ENCODE measurements around the gene ITK.

The ITK gene

DNA sequence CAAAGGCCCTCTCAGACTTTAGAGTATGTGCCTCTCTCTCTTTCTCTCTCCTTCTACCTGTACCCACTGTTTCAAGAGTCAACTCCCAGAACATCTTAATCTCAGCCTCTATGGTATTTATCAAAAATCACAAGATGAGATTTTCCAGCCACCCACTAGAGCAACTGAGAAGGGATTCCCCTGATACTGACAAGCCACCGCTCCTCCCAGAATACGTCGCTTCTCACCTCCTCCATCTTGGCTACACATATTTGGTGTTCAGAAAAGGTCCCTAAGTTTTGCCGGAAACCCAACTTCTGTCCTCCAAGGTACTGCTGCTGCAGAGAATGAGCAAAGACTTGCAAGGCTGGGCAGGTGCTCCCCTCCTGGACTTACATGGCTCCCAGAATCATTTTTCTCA, 20.6 kb upstream of the ITK start:
- TF ChIP-seq, protein P1, sequence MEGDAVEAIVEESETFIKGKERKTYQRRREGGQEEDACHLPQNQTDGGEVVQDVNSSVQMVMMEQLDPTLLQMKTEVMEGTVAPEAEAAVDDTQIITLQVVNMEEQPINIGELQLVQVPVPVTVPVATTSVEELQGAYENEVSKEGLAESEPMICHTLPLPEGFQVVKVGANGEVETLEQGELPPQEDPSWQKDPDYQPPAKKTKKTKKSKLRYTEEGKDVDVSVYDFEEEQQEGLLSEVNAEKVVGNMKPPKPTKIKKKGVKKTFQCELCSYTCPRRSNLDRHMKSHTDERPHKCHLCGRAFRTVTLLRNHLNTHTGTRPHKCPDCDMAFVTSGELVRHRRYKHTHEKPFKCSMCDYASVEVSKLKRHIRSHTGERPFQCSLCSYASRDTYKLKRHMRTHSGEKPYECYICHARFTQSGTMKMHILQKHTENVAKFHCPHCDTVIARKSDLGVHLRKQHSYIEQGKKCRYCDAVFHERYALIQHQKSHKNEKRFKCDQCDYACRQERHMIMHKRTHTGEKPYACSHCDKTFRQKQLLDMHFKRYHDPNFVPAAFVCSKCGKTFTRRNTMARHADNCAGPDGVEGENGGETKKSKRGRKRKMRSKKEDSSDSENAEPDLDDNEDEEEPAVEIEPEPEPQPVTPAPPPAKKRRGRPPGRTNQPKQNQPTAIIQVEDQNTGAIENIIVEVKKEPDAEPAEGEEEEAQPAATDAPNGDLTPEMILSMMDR (IDR thresholded peaks at IDR 0.05; ENCODE audit: low read depth, low read length) = no peak
- TF ChIP-seq, protein P2, sequence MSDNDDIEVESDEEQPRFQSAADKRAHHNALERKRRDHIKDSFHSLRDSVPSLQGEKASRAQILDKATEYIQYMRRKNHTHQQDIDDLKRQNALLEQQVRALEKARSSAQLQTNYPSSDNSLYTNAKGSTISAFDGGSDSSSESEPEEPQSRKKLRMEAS (IDR thresholded peaks at IDR 0.05; ENCODE audit: low read depth, low read length) = no peak
- TF ChIP-seq POLR2A (IDR thresholded peaks at IDR 0.05; ENCODE audit: extremely low read depth, insufficient read length) (no peak), MYC (IDR thresholded peaks at IDR 0.05; ENCODE audit: low read depth, low read length) (no peak)
- no peak for DNase-seq (ENCODE audit: low read depth)
- no peak overlapping the region for H3K4me3 ChIP-seq (ENCODE audit: low read depth, low read length)

DNA sequence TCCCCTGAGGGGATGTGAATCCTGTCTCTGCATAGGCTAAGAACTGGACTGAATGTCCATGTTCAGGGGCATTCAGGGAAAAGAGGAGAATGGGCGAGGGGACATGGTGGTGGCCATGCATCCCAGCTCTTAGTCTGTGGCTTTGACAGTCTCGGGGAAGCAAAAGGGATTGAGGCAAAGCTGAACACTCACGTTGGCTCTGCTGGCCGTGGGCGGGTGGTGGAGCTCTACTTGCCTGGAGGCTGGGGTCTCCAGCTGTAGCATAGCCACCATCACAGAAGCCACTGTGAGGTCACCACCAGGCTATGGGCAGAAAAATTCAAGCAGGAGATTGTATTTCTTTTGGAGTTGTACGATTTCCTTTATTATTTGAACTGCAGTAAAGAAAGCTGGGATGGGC, 18.6 kb upstream of the ITK start:
- DNase-seq (ENCODE audit: low read depth) = no peak
- TF ChIP-seq, protein P2 (IDR thresholded peaks at IDR 0.05; ENCODE audit: low read depth, low read length) = no peak
- no peak for TF ChIP-seq MYC (IDR thresholded peaks at IDR 0.05; ENCODE audit: low read depth, low read length)
- TF ChIP-seq, protein P1 (IDR thresholded peaks at IDR 0.05; ENCODE audit: low read depth, low read length) = no peak
- no peak for TF ChIP-seq POLR2A (IDR thresholded peaks at IDR 0.05; ENCODE audit: extremely low read depth, insufficient read length)

DNA sequence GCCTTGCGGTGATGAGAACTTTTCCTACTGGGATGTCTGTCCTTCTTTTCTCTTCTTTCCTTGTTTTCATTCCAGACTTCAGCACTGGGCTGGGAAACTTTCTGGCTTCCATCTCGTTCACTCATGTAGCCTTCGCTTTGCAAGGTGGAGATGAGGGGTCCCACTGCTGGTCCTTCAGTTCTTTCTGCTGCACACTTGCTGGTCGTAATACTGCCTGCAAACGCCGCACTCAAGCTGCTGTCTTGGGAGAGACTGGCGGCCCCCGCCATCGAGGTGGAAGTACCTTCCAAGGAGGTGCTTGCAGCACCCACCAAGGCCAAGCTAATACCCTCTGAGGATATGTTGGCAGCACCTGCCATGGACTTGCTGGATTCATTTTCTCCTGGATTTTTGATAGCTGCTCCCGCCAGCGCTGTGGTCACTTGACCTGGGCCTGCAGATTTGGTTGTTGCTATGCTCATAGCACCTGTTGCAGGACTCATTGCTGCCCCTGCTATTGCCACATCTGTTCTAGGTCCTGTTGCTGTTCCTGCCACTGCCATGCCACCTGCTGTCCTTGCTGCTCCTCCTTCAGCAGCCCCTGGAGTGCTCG, 17.6 kb upstream of the ITK start:
- no peak for TF ChIP-seq POLR2A (IDR thresholded peaks at IDR 0.05; ENCODE audit: extremely low read depth, insufficient read length)
- no peak overlapping the region for H3K4me3 ChIP-seq (ENCODE audit: low read depth, low read length)
- DNase-seq (ENCODE audit: low read depth) = no peak

More for the DNA sequence above, 18.6 kb upstream of the ITK start:
- no peak overlapping the region for H3K4me3 ChIP-seq (ENCODE audit: low read depth, low read length)

DNA sequence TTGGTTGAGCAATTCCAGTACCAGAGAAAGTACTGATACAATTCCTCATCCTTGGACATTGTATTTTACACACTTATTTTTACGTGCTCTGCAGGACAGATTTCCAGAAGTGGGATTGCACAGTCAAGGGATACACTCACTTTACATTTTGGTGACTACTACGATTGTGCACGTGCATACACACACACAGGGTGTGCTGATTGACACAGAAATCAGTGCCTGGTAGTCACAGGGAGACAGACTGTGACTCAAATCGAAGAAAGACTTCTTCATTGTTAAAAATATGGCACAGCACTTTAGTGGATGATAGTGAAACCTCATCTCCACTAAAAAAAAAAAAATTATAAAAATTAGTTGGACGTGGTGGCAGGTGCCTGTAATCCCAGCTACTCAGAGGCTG, 16.1 kb upstream of the ITK start:
- TF ChIP-seq POLR2A (IDR thresholded peaks at IDR 0.05; ENCODE audit: extremely low read depth, insufficient read length) = no peak
- no peak for TF ChIP-seq MYC (IDR thresholded peaks at IDR 0.05; ENCODE audit: low read depth, low read length)
- TF ChIP-seq, protein P1 (IDR thresholded peaks at IDR 0.05; ENCODE audit: low read depth, low read length) = no peak
- TF ChIP-seq, protein P2 (IDR thresholded peaks at IDR 0.05; ENCODE audit: low read depth, low read length) = no peak
- no peak for DNase-seq (ENCODE audit: low read depth)
- no peak overlapping the region for H3K4me3 ChIP-seq (ENCODE audit: low read depth, low read length)

DNA sequence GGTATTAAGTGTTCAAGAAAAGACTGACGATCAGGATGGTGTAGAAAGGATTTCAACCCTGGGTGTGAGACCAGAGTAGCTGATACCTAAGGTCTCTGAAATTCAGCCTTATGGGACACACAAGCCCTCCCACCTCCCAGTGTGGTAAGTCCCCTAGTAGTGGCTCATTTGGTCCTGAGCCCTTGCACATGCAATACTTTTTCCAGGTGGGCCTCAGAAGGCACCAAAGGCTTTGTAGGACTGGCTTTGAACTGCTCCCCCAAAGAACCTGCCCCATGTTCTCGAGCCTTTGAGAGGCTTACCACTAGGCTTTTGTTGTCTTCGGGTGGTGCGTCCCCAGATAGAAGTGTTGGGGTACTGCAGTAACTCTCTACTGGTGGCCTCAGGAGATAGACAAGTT, 15.4 kb upstream of the ITK start:
- TF ChIP-seq POLR2A (IDR thresholded peaks at IDR 0.05; ENCODE audit: extremely low read depth, insufficient read length) = no peak
- TF ChIP-seq, protein P1 (IDR thresholded peaks at IDR 0.05; ENCODE audit: low read depth, low read length) = no peak
- no peak for TF ChIP-seq MYC (IDR thresholded peaks at IDR 0.05; ENCODE audit: low read depth, low read length)
- TF ChIP-seq, protein P2 (IDR thresholded peaks at IDR 0.05; ENCODE audit: low read depth, low read length) = no peak
- no peak overlapping the region for H3K4me3 ChIP-seq (ENCODE audit: low read depth, low read length)
- no peak for DNase-seq (ENCODE audit: low read depth)

DNA sequence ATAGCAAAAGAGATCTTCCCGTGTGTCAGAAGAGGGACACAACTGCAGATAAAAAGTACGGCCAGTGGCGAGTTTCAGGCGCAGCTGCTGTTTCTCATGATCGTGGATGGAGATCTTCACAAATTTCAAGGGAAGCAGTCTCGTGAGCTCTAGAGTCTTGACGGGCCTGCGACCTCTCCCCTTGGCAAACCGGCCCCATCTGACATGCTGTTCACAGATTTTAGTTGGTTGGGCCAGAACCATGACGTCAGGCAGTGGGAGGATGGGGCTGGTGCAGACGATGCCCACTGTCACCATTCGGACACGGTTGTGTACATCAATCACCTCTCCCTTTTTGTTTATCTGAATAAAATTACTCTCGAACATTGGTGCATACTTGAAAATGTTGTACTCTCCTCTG, 15.0 kb upstream of the ITK start:
- TF ChIP-seq MYC (IDR thresholded peaks at IDR 0.05; ENCODE audit: low read depth, low read length) (no peak), POLR2A (IDR thresholded peaks at IDR 0.05; ENCODE audit: extremely low read depth, insufficient read length) (no peak)
- TF ChIP-seq, protein P1 (IDR thresholded peaks at IDR 0.05; ENCODE audit: low read depth, low read length) = no peak
- TF ChIP-seq, protein P2 (IDR thresholded peaks at IDR 0.05; ENCODE audit: low read depth, low read length) = no peak
- no peak overlapping the region for H3K4me3 ChIP-seq (ENCODE audit: low read depth, low read length)
- no peak for DNase-seq (ENCODE audit: low read depth)
